H1 (cell line): ENCODE measurements around the gene MRRF. TPM values are rescaled to one million over a fixed set of nuclear protein-coding genes. Genes with fewer than 3 reads are reported as not detected.

ENCODE experiments used
- CHD7 ChIP-seq: fragments of 300-600 bp; sonication (generic); IDR thresholded peaks from 2 replicates; pipeline ENCODE4 v1.7.1; 2012; ENCODE audit warnings: low read length, moderate library complexity, mild to moderate bottlenecking, inconsistent platforms; ENCODE audit not compliant: insufficient replicate concordance
- NRF1 ChIP-seq: IDR thresholded peaks from 2 replicates; pipeline ENCODE4 v1.6.1; 2011; ENCODE audit warnings: mild to moderate bottlenecking, low read depth, low read length, improper control_type of control experiment
- RFX5 ChIP-seq: IDR thresholded peaks from 2 replicates; pipeline ENCODE4 v1.6.1; 2011; ENCODE audit warnings: low read depth, low read length, improper control_type of control experiment, borderline replicate concordance
- SIRT6 ChIP-seq: IDR thresholded peaks from one replicate; pipeline ENCODE4 v1.7.1; 2012; ENCODE audit warnings: low read length, inconsistent platforms
- SRF ChIP-seq: IDR thresholded peaks from 2 replicates; pipeline ENCODE4 v1.6.1; 2011; ENCODE audit warnings: mild to moderate bottlenecking, low read depth, low read length, moderate library complexity
- polyA plus RNA-seq, 7 experiments: library from polyadenylated mRNA; depleted of rRNA in 3 of 7; stranded (reverse) in 5 of 7; unstranded in 2 of 7; fragments of >200 nt in 5 of 7; fragments of 200-250 nt in 2 of 7; gene quantifications; 1 replicate in 5 of 7; 2 replicates in 1 of 7; 4 replicates in 1 of 7; pipeline versions ENCODE4 v1.2.1 to v1.2.3, GENCODE V29; 2011 to 2013; ENCODE audit warnings: missing spikeins in 2 of 7, mixed read lengths in 2 of 7
- total RNA-seq: library from RNA; stranded (reverse); fragmentation: NEBNext Ultra II Directional; extraction: Animal tissue kit (Norgen Biotek cat#: 25700); gene quantifications from 2 replicates; pipeline ENCODE4 v1.2.1, GENCODE V29; 2021

Gene MRRF
- total and polyA plus RNA-seq, 2 of the 8 experiments (the other 6 are each of a cell fraction or from before 2014, with no cell fraction given) = 29.4 to 47.8 TPM

GRCh38 chr9:122354536-122355199 is 90.0 kb downstream of the MRRF start (continued):
- TF ChIP-seq CHD7 (no peak), SIRT6 (no peak), NRF1 (no peak), RFX5 (no peak), SRF (no peak)
